Parathyroid adenoma (tissue), 2 donors: ENCODE data around the gene TIMM44.

ENCODE experiments used
- H2AFZ ChIP-seq: fragments of 300-600 bp; sonication (generic); one replicate; pipeline ENCODE4 v1.7.0; 2017; ENCODE audit warnings: antibody characterized with exemption, mild to moderate bottlenecking
- H3K27ac ChIP-seq: fragments of 300-600 bp; sonication (generic); one replicate; pipeline ENCODE4 v1.7.0; 2017
- H3K27me3 ChIP-seq: fragments of 300-600 bp; sonication (generic); one replicate; pipeline ENCODE4 v1.7.0; 2017; ENCODE audit warnings: low read length; ENCODE audit not compliant: control insufficient read depth, insufficient read depth
- H3K36me3 ChIP-seq: fragments of 300-600 bp; sonication (generic); one replicate; pipeline ENCODE4 v1.7.0; 2017; ENCODE audit warnings: low read length; ENCODE audit not compliant: control insufficient read depth, insufficient read depth
- H3K4me1 ChIP-seq: fragments of 300-600 bp; sonication (generic); one replicate; pipeline ENCODE4 v1.7.0; 2017; ENCODE audit warnings: control low read depth
- H3K4me2 ChIP-seq: fragments of 300-600 bp; sonication (generic); one replicate; pipeline ENCODE4 v1.7.0; 2017; ENCODE audit warnings: low read length
- H3K4me3 ChIP-seq: fragments of 300-600 bp; sonication (generic); one replicate; pipeline ENCODE4 v1.7.0; 2017; ENCODE audit warnings: low read depth, low read length
- H3K79me2 ChIP-seq: fragments of 300-600 bp; sonication (generic); one replicate; pipeline ENCODE4 v1.7.0; 2017; ENCODE audit warnings: control low read depth
- H3K9ac ChIP-seq: fragments of 300-600 bp; sonication (generic); one replicate; pipeline ENCODE4 v1.7.0; 2017; ENCODE audit warnings: mild to moderate bottlenecking
- H3K9me3 ChIP-seq: fragments of 300-600 bp; sonication (generic); one replicate; pipeline ENCODE4 v1.7.0; 2017; ENCODE audit warnings: low read length; ENCODE audit not compliant: control insufficient read depth
- TF ChIP-seq, protein P1 (sequence below): fragments of 300-600 bp; sonication (generic); IDR thresholded peaks from one replicate; pipeline ENCODE4 v1.7.0; 2017; ENCODE audit warnings: antibody characterized with exemption, mild to moderate bottlenecking
- donor health status: primary hyperparathyroidism.

Gene TIMM44

GRCh38 chr19:7888826-7889217 lies 54.6 kb downstream of the TIMM44 start:
- Histone ChIP-seq H3K79me2 (no peaks in the 10 kb centered on the region), H3K4me2 (peak overlapping the region; percentile 50), H3K4me1 (no peaks in the 10 kb centered on the region), H3K9me3 (no peaks in the 10 kb centered on the region), H3K36me3 (no peaks in the 10 kb centered on the region), H3K4me3 (peak overlapping the region; percentile 56), H3K9ac (no peak overlapping the region), H3K27me3 (no peaks in the 10 kb centered on the region), H3K27ac (no peak overlapping the region), H2AFZ (peak overlapping the region; percentile 72)
- TF ChIP-seq, protein P1, sequence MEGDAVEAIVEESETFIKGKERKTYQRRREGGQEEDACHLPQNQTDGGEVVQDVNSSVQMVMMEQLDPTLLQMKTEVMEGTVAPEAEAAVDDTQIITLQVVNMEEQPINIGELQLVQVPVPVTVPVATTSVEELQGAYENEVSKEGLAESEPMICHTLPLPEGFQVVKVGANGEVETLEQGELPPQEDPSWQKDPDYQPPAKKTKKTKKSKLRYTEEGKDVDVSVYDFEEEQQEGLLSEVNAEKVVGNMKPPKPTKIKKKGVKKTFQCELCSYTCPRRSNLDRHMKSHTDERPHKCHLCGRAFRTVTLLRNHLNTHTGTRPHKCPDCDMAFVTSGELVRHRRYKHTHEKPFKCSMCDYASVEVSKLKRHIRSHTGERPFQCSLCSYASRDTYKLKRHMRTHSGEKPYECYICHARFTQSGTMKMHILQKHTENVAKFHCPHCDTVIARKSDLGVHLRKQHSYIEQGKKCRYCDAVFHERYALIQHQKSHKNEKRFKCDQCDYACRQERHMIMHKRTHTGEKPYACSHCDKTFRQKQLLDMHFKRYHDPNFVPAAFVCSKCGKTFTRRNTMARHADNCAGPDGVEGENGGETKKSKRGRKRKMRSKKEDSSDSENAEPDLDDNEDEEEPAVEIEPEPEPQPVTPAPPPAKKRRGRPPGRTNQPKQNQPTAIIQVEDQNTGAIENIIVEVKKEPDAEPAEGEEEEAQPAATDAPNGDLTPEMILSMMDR, result no peak

DNA sequence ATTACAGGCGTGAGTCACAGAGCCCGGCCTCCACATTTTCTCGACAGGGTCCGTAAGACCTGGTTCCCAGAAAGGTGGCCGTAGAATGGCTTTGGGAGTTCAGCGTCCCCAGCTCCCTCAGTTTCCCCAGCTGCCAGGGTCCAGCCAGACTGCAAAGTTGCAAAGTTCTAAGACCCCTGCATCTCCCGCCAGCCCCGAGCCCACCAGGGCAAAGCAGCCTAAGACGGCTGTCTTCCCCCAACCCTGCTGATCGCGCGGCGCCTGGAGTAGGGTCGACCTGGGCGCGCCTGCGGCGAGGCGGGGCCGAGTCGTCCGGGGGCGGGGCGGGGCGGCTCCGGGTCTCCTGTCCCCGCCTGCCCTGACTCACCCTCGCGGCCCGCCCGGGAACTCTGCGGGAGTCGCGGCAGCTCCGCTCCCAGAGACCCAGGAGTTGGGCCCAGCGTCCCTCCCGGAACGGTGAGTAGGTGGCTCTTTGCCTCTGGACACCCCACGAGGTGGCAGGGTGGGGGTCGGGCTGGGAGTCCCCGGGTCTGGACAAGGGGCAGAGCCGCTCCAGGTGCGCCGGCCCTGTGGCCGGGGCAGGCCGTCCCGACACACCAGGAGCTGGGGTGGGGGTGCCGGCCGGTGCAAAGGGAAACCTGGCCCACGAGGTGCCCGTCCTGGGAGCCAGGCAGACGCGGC lies 55.2 kb downstream of the TIMM44 start, which contains the start of gene LRRC8E:
Gene LRRC8E, plus strand, starts transcription at position 366 of the 681 bp plus-strand sequence. CDS start 7,094 bp downstream, outside the sequence.
- no peak within 1 kb of the TSS for H3K9ac ChIP-seq
- H3K9me3 ChIP-seq, result no peaks in the 10 kb centered on the region
- H3K27ac ChIP-seq, result no peak within 1 kb of the TSS
- H3K4me1 ChIP-seq, result no peaks in the 10 kb centered on the region
- TF ChIP-seq, protein P1, result peak; percentile 6
- peak within 1 kb of the TSS; percentile 56 for H3K4me3 ChIP-seq
- H3K4me2 ChIP-seq, result peak within 1 kb of the TSS; percentile 50
- no peaks in the 10 kb centered on the region for H3K79me2 ChIP-seq
- no peaks in the 10 kb centered on the region for H3K27me3 ChIP-seq
- peak within 1 kb of the TSS; percentile 72 for H2AFZ ChIP-seq
- H3K36me3 ChIP-seq, result no peaks in the 10 kb centered on the region

DNA sequence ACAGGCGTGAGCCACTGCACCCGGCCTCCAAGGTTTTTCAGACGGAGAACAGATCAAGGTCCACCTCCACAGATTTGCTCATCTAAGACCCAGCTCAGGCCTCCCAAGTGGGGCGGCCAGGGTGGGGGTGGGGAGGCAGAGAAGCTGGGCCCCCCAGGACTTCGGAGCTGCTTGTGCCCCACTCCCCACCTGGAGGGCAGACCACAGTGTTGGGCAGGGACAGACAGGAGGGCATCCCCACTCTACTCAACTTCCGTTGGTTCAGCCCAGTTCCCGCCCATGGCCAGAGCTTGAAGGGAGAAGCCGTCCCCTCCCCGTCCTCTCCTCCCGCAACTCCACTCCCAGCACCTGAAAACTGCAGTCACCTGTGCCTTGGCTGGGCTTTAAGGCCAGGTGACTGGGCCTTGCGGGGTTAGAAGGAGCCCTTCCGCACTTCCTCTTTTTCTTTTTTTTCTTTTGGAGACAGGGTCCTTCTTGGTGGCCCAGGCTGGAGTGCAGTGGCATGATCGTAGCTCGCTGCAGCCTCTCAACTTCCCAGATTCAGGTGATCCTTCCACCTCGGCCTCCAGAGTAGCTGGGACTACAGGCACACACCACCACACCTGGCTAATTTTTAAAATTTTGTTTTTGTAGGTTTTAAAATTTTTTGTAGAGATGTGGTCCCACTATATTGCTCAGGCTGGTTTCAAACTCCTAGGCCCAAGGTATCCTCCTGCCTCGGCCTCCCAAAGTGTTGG lies 55.9 kb downstream of the TIMM44 start:
- Histone ChIP-seq H3K4me3 (no peak overlapping the region), H2AFZ (peak overlapping the region; percentile 72), H3K79me2 (no peaks in the 10 kb centered on the region), H3K4me1 (no peaks in the 10 kb centered on the region), H3K27me3 (no peaks in the 10 kb centered on the region), H3K4me2 (peak overlapping the region; percentile 50), H3K9ac (no peak overlapping the region), H3K27ac (no peak overlapping the region), H3K36me3 (no peaks in the 10 kb centered on the region), H3K9me3 (no peaks in the 10 kb centered on the region)
- TF ChIP-seq, protein P1, result no peak

GRCh38 chr19:7885818-7886217 lies 57.6 kb downstream of the TIMM44 start:
- H3K36me3 ChIP-seq, result no peaks in the 10 kb centered on the region
- H3K79me2 ChIP-seq, result no peaks in the 10 kb centered on the region
- no peak overlapping the region for H3K4me3 ChIP-seq
- H3K4me1 ChIP-seq, result no peaks in the 10 kb centered on the region
- TF ChIP-seq, protein P1, result no peak
- no peak overlapping the region for H2AFZ ChIP-seq
- no peaks in the 10 kb centered on the region for H3K9me3 ChIP-seq
- H3K27me3 ChIP-seq, result no peaks in the 10 kb centered on the region
- H3K4me2 ChIP-seq, result no peak overlapping the region
- no peak overlapping the region for H3K9ac ChIP-seq
- no peak overlapping the region for H3K27ac ChIP-seq
